Activated T-cell treated with anti-CD3 and anti-CD28 coated beads for 1 hour (primary cell): ENCODE measurements around the gene SUSD5.

Source experiments
- DNase-seq: peaks from one replicate; pipeline ENCODE4 v3.0.0-alpha.2; 2020; ENCODE audit warnings: low read depth

The SUSD5 gene

DNA sequence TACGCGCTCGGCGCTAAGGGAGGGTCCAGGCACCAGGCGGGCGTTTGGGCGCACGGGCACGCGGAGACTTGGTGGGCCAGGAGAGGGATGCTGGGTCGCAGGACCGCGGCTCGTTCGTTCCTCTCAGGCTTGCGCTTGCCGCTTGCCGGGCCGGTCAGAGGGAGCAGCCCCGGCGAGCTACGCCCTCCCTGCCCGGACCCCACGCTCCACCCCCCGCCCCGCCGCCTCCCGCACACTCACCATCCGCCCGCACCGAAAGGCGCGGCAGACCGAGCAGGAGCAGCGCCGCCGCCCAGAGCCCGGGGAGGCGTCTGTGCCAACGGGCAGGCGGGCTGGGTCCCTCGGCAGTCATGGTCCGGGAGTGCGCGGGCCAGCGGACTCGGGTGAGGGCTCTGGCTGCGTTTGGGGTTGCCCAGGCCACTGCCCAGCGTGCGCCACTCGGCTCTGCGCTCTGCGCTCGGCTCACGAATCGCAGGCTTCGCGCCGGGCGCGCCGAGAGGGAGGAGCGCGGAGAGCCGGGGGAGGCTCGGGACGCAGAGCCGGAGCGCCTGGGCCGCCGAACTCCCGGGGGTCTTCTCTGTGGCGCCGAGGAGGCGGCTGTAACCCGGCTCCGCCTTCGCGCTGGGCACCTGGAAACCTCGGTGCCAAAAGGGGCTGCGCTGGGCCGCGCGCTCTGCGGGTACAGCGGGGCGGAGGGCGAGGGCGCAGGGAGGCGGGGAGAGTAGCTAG, at the start of gene SUSD5:
Gene SUSD5, minus strand, starts transcription at position 365 of the 729 bp plus-strand sequence. Its CDS starts 13 bp downstream, at position 352.
- no peak for DNase-seq

DNA sequence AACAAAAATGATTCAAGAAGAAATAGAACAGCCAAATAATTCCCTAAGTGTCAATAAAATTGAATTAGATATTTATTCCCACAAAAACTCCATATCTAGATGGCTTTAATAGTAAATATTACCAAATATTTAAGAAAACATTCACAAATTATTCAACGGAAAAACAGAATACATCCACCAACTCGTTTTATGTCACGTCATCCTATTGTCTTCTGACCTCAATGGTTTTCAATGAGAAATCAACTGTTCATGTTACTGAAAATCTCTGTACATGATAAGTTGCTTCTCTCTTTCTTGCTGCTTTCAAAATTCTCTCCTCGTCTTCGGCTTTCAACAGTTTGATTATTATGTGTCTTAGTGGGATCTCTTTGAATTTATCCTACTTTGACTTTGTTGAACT, 41.5 kb upstream of the SUSD5 start:
- no peak for DNase-seq

DNA sequence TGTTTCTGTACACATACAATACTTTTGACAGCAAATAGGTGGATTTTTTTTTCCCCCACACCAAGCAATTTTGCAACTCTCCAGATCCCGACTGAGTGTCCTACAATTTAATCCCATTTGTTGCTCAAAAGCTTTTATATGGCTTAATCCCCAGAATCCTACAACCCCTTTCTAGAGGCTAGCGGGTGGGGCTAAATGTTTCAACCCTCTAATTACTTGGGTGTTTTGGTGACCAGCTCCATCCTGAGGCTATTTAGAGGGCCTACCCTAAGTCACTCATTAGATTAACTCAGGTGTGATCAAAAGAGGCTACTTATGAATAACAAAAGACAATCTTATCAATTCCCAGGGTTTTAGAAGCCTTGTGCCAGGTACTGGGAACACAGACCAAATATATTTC, 37.6 kb upstream of the SUSD5 start:
- no peak for DNase-seq

DNA sequence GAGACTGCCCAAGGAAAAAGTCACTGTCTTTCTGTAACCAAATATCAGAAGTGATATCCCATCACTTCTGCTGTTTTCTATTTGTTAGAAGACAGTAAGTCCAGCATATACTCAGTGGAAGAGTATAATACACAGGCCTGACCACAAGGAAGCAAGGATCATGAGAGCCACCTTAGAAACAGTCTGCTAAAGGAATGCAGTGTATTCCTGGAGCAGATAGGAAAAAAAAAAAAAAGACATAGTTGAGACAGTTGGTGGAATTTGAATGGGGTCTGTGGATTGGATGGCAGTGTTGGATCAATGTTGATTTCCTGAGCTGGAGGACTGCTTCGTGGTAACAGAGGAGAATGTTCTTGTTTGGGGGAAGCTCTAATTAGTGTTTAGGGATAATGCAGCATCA, 32.1 kb upstream of the SUSD5 start:
- DNase-seq: no peak

DNA sequence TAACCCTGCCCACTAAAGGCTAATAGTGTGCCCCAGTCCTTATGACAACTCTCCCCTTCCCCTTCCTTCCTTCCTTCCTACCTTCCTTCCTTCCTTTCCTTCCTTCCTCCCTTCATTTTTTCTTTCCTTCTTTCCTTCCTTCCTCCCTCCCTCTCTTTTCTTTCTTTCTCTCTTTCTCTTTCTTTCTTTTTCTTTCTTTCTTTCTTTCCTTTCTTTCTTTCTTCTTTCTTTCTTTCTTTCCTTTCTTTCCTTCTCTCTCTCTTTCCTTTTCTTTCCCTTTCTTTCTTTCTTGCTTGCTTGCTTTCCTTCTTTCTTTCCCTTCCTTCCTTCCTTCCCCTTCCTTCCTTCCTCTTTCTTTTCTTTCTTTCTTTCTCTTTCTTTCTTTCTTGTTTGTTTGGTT, 28.2 kb upstream of the SUSD5 start:
- DNase-seq: no peak

DNA sequence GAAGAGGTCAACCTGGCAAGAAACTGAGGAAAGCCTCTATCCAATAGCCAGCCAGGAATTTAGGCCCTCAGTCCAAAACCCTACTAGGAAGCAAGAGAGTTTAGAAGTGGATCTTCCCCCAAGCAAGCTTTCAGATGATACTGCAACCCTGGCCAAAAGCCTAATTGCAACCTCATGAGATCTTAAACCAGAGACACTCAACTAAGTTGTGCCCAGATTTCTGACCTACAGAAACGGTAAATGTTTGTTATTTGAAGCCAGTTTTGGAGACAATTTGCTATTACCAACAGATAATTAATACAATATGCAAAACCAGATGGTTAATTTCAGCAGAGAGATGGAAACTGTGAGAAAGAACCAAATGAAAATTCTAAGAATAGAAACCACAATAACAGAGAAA, 21.7 kb upstream of the SUSD5 start:
- DNase-seq: no peak

DNA sequence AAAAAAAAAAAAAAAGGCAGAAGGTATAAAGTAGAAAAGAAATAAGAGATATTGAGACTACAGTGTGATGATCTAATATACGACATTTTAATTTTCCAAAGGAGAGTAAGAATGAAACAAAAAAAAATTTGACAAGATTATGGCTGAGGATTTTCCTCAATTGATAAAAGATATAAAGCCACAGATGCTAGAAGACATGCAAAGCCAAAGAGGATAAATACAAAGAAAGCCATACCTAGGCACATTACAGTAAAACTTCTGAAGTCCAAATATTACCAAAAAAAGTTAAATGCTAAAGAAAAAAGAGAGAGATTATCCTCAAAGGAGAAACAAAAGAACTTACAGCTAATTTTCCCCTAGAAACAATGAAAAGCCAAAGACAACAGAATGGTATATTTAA, 20.3 kb upstream of the SUSD5 start:
- no peak for DNase-seq

DNA sequence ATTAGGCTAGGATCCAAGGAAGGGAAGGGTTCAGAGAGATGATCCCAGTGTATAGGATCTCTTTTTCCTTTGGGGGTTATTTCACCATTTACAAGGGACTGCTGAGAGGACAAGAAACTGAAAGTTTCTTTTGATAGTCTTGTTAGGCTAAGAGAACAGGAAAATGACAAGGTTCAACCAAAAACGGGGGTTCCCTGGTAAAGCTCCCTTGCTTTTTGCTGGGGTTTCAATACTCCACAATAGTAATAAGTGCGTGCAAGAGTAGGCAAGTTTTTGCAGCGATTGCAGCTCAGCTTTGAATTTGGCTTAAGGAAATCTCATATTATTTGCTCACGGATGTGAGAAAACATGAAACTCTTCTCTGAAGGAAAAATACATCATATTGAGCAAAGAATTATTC, 18.8 kb upstream of the SUSD5 start:
- no peak for DNase-seq

DNA sequence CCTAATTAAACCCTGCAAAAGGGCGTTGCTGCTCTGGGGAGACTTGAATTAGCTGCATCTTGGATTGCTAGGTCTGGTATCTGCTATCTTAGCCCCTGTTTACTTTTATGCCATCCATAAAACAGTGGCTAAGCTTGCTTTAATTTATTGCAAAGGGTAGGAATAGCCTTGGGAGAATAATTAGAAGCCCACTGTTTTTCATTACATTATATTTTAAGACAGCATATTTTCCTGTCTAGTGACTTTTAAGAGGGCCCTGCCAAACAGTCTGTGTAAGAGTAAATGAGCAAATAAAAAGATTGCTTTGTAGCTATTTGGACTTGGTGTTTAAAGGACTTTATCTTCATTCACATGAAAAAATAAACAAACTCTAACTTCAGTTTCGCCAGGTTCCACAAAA, 17.4 kb upstream of the SUSD5 start:
- DNase-seq: no peak

DNA sequence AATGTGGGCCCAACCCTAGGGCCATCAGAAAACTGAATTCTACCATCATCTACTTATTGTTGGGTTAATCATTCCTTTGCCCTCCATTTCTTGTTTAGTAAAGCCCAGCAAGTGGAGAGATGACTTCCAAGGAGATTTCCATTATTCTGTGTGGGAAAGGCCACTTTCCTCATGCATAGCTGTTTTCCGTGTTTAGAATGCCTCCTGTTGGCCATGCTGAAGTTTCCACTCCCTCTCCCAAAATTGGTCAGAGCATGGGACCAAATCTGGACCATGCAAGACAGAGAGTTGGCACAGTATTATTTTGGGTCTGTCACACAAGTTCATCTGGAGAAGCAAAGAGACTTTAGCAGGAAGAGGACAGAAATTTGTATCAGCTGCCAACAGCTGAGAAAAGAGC, 15.3 kb upstream of the SUSD5 start:
- no peak for DNase-seq

DNA sequence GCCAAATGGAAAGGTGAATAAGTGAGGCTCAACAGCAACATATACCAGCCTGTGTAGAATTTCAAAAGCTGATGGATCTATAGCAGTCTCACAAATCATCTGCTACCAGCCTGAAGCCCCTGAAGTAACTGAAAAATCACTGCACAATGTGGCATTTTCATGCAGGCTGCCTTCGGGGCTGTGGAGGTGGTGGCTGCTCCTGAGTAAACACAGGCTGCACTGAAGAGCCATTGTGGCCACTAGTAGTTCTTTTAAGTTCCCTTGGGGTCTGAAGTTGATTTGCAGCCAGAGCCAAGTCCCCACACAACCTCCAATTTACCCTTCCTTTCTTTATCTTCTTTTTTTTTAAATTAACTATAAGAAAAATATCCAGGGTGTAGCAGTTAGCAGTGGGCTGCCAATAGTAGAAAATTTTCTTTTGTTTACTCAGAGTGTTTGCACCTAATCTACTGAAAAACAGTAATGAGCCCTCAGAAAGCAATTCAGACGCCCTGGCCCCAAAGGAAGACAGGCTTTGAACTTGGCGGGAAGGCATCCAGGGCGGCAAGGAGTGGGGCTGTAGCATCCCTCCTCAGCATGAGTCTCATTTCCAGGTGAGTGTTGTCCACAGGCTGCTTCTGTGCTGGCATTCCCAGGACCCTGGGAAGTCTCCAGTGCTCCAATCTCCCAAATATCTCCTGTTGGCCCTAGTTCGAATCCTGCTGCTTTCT, 13.3 kb upstream of the SUSD5 start:
- DNase-seq: no peak

DNA sequence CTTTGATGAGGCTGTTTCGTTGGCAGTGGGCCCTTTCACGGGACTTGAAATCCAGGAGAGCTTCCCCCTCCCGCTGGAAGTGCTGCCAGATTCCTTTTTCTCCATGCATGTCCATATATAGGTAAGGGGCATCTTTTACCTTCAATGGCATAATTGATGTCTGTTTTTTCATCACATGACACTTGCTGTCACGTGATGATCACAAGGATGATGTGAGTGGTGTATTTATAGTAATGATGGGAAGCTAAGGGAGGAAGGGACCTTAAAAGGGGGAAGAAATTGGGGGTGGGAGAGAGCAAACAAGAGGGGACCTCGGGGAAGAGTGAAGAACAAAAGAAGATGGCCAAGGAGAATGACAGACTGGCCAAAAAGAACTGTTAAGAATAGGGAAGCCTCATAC, 11.3 kb upstream of the SUSD5 start:
- no peak for DNase-seq

DNA sequence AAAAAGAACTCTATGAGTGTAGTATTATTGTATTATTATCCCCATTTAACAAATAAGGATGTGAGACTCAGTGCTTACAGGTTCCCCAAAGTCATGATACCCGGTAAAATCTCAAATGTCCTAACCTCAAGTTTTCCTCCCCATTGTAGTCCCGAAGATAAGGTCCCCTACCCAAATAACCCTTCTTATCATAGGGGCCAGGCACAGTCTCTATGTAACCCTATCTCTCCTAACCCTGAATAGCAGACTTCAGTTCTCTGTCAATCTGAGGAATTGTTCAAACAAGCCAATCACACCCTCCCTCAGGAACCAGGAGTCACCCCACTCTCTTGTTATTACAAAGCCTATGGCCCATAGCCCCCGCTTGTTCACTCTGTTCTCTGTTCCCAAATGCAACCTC, 10.5 kb upstream of the SUSD5 start:
- no peak for DNase-seq

DNA sequence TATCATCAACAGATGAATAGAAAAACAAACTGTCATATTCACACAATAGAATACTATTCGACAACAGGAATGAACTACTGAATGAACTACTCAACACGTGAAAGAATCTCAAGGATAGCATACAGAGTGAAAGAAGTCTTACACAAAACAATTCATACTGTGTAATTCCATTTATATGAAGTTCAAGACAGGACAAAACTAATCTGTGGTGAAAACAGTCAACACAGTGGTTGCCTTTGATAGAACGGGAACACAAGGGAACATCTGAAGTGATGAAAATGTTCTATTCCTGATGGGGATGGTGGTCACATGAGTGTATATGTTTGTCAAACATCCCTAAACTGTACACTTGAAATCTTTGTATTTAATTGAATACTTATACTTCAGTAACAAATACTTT, 2.6 kb upstream of the SUSD5 start:
- no peak for DNase-seq

DNA sequence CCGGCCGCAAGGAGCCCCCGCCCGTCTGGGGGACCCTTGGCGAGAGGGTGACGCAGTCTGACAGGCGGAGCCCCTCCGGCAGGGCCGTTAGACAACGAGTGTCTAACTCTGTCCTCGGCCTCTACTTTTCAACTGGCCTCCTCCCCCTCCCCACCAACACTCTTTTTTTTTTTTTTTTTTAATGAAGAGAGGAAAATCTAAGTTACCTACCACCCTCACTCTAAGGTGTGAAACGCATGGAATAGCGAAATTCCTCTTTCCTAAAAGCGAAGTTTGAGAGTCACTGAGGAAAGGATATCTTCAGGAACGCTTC, 521 bp upstream of the SUSD5 start:
- no peak for DNase-seq

DNA sequence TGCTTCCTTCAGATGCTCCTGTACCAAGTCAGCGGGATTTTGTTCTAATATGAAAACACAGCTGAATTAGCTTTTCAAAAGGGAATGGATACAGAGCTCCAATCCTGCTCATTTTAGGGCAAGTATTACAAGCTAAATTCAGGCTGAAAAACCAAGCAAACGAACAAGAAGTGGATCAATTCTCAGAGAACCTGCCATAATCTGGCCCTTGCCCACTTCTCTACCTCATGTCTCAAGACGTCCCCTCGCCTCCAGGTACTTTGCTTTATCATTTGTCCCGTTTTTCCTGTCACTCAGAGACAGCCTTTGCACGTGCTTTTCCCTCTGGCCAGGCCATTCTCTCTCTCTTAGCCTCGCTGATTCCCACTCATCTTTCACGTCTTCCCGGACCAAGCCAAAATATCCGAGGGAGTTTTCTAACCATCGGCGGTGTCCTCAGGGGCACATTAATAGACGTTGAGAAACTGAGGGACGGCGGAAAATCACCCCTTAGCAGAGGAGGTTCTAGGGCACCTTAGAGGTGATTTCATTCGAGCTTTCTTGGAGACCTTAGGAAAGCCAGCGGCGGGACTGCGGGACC, 654 bp downstream of the SUSD5 start:
- no peak for DNase-seq

DNA sequence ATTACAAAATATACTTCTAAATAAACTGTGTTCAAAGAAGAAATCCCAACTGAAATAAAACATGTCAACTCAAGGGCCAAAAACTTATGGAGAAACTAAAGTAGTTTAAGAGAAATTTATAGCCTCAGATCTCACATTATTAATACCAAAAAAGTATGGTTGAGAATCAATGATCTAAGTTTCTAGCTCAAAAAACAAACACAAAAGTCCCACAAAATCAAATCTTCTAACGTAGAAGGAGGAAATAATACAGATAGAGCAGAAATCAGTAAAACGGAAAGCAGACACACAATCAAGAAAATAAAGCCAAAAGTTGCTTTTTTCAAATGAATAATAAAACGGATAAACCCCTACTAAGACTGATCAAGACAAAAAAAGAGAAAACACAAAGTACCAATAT, 2.9 kb downstream of the SUSD5 start:
- DNase-seq: no peak

DNA sequence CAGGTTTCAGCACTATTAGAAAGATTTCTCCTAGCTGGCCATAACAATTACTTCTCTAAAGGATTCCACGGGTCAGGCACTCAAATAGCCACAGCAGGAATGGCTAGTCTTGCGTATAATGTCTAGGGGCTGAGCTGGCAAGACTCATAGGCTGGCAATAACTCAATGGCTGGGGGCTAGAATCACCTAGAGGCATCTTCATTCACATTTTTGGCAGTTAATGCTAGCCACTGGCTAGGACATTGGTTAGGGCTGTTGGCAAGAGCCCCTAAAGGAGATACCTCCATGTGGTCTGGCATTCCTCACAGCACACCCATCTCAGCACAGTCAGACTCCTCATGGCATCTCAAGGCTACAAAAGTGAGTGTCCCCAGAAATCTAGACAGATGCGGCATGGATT, 6.2 kb downstream of the SUSD5 start:
- DNase-seq: no peak

DNA sequence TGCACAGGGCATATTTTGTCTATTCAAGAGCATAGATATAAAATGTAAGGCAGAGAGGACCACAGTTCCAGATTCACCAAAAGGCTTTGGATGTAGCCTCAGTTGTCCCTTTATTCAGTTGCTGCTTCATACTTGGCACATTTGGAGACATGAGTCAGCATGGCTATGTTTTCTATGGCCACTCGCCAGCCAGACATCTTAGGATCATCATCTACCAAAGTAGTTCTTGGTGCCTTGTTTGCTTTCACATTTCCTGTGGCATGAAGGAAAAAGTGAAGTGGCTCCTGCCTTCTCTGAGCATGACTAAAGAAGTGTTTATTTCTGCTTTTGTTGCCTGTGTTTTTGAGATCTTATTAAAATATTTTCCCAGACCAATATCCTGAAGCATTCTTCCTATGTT, 7.2 kb downstream of the SUSD5 start:
- no peak for DNase-seq

DNA sequence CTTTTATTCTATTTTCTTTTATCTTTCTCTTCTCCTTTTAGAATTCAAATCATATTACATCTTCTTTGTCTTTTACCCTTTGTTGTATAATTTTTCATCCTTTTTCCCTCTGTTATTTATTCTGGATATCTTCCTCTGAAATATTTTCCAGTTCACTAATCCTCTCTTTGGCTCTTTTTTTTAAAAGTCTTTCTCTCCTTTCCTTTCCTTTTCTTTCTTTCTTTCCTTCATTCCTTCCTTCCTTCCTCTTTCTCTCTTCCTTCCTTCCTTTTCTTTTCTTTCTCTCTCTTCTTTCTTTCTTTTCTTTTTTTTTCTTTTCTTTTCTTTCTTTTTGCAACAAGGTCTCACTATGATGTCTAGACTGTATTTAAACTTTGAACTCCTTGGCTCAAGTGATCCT, 9.3 kb downstream of the SUSD5 start:
- no peak for DNase-seq

DNA sequence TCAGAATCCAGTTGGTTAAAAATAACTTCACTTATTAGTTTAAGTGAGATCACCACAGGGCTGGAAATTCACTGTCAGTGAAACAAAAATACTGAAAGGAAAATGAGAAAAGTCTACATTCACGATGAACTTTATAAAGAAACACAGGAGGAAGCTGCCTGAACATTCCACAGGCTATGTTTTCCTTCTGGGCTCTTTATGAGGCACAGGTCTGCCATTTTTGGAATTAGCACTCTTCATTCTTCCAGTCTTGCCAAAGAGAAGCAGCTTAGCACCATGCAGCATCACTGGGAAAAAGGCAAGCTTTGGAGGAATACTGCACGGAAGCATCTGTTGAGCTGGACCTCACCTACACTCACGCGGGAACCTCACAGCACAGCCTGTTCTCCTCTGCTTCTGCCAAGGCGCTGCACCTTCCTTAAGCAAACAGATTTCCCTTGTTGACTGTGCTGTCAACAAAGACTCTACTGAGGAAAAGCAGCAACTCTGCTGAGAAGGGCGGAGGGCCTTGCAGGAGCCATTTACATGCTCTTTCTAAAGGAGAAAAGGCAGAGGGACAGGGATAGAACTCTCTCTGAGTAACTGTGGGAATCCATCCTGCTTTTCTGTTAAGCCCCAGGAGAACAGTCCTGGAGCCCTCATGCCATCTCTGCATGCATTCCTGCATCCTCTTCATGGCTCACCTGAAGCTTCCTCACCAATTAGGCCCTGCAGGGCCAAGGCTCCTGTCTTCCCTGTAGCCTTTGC, 15.7 kb downstream of the SUSD5 start:
- no peak for DNase-seq

DNA sequence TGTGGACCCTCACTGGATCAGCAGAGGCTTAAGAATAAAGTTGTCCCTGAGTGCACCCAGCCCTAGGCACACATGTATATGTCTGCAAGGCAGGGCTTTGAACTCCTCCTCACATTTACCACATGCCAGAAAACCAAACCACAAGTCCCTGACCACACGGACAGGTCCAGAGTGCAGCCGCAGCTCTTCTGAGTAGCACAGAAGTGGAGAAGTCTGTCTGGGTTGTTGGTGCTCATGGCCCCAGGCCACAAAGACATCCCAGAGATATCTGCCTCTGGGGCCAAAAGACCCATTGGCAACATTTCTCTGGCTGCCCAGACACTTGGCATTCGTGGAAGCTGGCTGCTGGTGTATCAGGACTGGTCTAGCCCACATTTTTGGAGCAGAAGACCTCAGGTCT, 17.4 kb downstream of the SUSD5 start:
- DNase-seq: no peak

DNA sequence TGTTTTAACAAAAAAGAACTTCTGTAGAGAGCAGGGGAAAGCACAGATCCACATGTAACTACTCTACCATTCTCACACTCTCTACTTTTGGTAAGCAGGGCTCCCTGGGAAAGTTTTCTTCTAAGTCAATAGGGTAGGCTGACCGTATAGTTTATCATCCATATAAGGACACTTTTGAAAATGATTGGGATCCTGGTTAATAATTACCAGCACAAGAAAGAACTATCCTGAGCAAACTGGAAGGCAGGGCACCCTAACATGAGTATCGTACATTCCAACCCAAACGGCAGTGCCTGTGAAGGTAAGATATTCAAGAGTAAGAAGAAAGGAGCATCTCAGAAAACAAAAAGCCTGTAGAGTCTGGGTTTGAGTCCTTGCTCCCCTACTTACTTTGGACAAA, 22.1 kb downstream of the SUSD5 start:
- no peak for DNase-seq
